HG03159 (cell line): ENCODE measurements around the gene DLG3.

Experiments used
- ATAC-seq: cut with Tn5 transposase; IDR thresholded peaks from one replicate; pipeline ENCODE4 v1.9.1; 2021; ENCODE audit warnings: mild to moderate bottlenecking, moderate library complexity; ENCODE audit not compliant: unreplicated experiment

DLG3 gene

DNA sequence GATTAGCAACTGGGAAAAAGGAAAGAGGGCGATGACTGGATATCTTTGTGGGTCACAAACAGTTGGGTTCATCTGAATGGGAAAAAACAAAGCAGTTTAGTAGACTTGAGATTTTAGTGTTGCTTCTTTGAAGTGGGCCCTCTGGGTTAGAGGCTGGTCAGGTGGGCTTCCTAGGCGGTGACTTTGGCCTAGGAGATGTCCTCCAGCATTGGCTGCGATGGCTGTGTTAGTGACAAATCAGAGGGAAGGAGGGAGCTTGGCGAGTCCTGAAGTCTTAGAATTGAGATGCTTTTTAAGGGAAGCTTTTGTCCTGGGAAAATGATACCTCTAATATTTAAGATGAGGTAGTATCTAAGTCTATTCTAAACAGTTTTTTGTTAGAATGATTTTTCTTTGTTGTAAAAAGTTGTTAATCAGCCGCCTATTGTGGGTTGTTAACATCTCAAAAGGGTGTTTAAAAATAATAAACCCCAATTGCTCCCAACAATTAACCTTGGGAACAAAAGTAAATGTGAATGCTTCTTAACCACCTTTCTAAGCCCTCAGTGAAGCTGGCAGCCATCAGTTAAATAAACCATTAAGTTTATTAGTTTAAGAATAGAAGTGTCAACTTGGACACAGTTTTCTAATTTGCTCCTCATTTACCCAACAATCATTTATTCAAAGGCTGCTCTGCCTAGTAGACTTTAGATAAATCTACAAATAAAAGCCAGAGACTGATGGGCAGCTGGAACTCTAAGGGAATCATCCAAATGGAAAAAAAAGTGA lies 31.7 kb downstream of the DLG3 start:
- no peak for ATAC-seq

DNA sequence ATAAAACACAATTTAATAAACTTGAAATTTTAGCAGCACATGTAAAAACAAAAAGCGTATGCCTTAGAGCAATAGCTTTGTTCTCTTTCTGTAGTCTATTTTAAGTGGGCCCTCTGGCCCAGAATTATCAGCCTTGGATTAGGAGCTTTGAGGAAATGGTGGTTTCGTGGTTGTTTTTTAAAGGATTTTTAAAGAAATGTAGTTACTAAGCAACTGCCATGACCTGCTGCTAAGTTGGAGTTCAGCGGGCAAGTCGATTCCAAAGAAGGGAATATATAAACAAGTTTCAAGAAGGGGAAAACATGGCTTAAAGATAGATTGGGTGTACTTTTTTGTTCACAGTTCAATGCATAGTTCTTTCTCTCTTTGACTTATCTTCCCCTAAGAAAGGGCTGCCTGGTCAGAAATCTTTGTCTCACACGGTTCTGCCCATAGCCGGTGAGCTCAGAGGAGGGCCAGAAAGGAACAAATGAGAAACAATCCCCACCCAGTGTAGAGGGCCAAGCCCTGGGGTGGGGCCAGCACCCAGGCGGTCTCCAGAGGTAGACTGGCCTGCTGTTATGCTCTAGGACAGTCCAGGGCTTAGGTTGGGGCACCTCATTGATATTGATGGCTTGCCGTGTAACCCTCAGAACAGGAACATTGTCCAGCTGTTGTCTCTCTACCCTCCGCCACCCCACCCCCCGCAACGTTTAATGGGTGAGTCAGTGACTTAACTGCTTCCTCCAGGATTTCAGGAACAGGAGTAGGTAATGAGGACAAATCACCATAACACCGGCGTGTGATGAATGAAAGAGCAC lies 32.5 kb downstream of the DLG3 start:
- no peak for ATAC-seq

- ATAC-seq: no peak
These were observed 33.1 kb downstream of the DLG3 start for GRCh38 chrX:70477734-70478075.

- no peak for ATAC-seq
These were observed 34.1 kb downstream of the DLG3 start for GRCh38 chrX:70478526-70479245.

- no peak for ATAC-seq
These were observed 34.7 kb downstream of the DLG3 start for GRCh38 chrX:70479247-70479921.

GRCh38 chrX:70479922-70480659 lies 35.5 kb downstream of the DLG3 start:
- no peak for ATAC-seq

DNA sequence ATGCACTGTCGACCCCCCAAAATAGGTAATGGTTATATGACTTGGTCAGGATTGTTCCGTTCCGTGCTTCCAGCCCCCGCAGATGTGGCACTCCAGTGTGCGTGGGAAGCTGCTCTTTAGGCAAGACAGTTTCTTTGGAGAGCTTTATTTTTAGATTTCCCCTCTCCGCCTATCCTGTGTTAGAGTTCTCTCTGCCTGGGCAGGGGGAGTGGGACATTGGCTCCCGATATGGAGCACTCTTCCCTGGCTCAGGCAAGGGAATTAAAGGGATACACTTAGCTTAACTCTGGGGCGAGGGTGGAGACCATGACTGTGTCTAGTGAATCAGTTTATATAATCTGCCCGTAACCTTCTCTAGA lies 36.0 kb downstream of the DLG3 start:
- ATAC-seq: no peak

GRCh38 chrX:70481471-70482270 lies 37.0 kb downstream of the DLG3 start:
- no peak for ATAC-seq

DNA sequence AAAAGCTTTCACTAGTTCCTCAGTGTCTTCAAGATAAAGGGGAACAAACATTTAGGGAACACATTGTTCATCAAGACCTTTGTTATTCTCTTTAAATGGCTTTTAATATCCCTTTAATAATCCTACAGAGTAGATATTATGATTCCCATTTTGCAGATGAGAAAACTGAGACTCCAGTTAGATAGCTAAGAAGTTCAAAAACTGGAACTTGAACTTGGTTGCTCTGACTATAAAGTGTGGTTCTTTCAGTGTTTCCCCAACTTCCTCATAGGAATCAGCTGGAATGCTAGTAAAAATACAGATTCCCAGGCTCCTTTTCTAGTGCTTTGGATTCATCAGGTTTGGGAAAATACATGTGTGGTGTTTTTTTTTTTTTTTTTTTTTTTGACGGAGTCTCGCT lies 37.7 kb downstream of the DLG3 start:
- no peak for ATAC-seq

- no peak for ATAC-seq
These were observed 40.8 kb downstream of the DLG3 start for GRCh38 chrX:70485466-70485865.

GRCh38 chrX:70488856-70489255 lies 44.2 kb downstream of the DLG3 start:
- no peak for ATAC-seq

GRCh38 chrX:70494441-70494840 lies 49.8 kb downstream of the DLG3 start:
- no peak for ATAC-seq

DNA sequence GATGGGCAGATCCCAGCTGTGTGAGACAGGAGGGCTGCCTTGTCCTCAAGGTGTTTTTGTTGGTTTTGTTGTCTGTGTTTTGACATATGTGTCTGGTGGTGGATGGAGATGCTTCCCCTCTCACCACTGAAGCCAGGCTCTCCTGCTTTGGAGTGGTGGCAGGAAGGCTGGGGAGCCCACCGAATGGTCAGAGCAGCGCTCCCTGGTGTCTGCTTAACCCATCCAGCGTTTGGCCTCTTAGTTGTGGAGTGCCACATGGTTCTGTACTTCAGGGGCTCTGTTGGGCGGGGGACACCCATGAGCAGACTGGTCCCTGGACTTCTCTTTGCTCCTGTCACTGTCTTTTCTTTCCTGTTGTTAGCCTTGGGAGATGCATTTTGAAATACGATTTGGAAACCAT lies 51.9 kb downstream of the DLG3 start:
- ATAC-seq: no peak

DNA sequence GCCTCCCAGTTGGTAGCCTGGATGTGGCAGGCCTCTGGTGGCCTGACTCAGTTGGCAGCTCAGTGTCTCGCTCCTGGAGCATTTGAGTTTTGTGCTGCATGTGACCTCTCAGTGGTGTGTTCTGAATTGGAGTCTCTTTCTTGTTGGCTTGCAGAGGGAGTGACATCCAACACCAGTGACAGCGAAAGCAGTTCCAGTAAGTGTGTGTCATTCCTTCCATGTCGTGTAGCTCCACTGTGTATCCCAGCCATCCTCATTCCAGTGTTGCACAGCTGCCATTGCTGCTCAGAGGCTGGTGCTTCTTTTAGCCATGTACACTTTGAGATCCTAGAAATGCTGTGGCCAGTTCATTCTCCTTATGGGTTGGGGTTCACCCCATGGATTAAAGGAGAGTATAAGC lies 52.4 kb downstream of the DLG3 start:
- ATAC-seq: no peak

DNA sequence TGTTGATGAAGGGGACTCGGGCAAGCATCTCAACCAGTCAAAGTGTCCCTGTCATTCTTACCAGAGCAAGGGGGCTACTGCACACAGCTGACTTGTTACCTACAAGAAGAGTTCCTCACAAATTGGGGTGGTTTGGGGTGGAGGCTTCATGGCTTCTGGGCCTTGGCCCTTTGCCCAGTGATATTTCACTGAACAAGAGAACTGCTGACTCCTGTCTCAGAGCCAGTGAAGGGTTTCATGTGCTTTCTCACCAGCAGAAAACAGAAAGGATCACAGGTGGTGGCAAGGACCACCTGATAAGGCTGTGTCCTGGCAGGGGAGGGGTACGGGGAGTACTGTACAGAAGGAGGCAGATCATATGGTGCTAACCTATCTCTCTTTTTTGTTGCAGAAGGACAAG lies 53.5 kb downstream of the DLG3 start:
- no peak for ATAC-seq

GRCh38 chrX:70500826-70501225 lies 56.2 kb downstream of the DLG3 start:
- ATAC-seq: no peak

GRCh38 chrX:70504772-70505450 lies 60.3 kb downstream of the DLG3 start:
- ATAC-seq: no peak

DNA sequence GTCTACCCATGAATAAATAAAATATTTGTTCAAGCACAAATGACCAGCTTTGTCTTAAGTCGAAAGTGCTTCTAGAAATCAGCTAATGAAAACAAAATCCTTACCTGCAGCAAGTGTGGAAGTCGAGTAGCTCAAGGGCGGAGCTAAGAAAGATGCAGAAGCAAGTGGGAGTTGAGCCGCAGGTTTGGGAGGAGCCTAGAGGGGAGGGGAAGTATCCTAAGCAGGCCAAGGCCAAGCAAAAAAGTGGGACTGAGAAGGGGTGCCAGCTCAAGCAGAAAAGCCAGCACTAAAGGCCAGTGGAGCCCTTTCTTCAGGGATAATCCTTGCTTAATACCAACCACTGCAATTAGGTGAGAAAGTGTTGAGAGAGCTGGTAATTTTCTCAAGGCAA lies 60.8 kb downstream of the DLG3 start:
- ATAC-seq: no peak

DNA sequence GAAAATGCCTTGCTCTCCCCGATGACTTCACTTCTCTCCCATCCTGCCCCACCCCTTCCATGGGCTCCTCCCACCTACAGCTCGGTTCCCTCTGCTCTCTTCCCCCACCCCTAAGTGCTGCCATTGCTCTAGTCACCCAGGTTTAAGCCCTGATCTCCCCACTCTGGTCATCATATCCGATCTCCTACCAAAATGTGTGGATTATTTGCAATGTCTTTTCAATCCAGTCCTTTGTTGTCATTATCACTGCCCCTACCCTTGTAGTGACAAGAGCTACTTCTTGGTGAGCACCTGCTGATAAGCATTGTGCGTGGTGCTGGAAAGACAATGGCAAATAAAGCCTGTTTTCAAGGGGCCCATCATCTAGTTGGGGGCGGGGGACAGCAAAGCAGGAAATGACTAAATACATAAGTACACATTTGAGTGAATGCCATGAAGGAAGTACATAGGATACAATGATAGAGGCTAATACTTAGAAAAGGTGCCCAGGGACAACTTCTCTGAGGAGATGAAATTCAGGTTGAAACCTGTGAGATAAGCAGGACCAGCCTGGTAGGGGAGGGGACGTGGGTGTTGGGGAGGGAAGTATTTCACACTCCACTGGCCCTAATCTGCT lies 63.8 kb downstream of the DLG3 start:
- ATAC-seq: no peak
